ENCODE measurements around the gene P4HB. TPM values are rescaled to one million over a fixed set of nuclear protein-coding genes. Genes with fewer than 3 reads are reported as not detected.

Gene P4HB
- total and polyA plus RNA-seq, 5 donors from 2014 or later = 186 to 231 (median 213) TPM

- Histone ChIP-seq H3K36me3 (ENCODE audit: control insufficient read depth, insufficient read depth, low read length) (peaks cover 3% of the 10 kb centered on the region), H3K4me1 (ENCODE audit: control insufficient read depth, insufficient read depth, low read length, poor library complexity, severe bottlenecking) (no peaks in the 10 kb centered on the region), H3K9me3 (ENCODE audit: control insufficient read depth in 2 of 2, low read length in 2 of 2) (no peaks in the 10 kb centered on the region), H3K27ac (ENCODE audit: insufficient read depth, low read length, poor library complexity, severe bottlenecking) (no peak overlapping the region), H3K27me3 (ENCODE audit: control insufficient read depth, insufficient read depth, low read length) (no peaks in the 10 kb centered on the region), H3K4me3 (ENCODE audit: low read depth, low read length) (no peak overlapping the region)
- Mint-ChIP-seq H3K9me3 (peaks cover 0 to 2% (median 0%) of the 10 kb centered on the region in 7 donors), H3K27ac (no peak overlapping the region), H3K4me1 (peaks cover 0 to 13% (median 4%) of the 10 kb centered on the region in 4 donors), H3K4me3 (no peak overlapping the region), H3K27me3 (no peaks in the 10 kb centered on the region), H3K36me3 (peaks cover 8% of the 10 kb centered on the region)
- no peak for DNase-seq
- no peak for ATAC-seq (ENCODE audit: low read depth in 2 of 2)
These were observed 36.4 kb downstream of the P4HB start for GRCh38 chr17:81823820-81824550.

DNA sequence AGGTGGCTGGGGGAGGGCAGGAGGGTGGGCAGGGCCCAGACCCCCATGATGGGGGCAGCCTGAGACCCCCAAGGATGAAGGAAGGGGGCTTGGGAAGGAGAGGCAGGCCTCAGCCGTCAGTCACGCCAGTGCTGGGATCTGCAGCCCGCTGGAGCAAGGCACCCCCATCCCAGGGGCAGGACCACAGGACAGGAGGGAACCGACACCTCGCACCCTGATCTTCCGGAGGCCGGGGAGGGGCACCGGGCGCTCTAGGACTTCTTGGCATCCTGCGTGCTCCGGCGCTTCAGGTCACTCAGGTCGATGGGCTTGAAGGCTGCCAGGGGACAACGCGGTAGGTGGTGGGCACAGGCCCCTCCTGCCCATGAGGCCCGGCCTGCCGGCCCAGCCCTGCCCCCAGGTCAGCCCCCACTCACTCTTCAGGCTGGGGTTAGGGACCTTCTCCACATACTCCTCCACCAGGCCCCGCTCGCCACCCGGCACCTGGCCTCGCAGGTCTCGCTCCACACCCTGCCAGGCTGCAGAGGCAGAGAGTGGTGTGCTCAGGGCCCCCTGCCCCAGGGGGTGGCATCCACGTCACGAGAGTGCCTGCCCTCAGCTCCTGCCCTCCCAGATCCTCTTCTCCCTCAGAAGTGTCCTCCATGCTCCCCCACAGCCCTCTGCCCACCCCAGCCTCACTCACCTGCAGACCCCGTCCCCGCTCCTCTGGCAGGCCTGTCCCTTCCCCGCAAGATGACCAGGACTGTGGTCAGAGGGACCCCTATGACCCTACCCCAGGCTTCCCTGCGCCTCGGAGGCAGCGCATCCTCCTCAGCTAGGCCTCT lies 37.1 kb downstream of the P4HB start:
- H3K36me3 ChIP-seq (ENCODE audit: control insufficient read depth, insufficient read depth, low read length) = peaks cover 3% of the 10 kb centered on the region
- Mint-ChIP-seq H3K27me3 (no peaks in the 10 kb centered on the region), H3K9me3 (peaks cover 0 to 2% (median 0%) of the 10 kb centered on the region in 7 donors)

GRCh38 chr17:81822312-81822637 lies 38.1 kb downstream of the P4HB start:
- H3K4me3 Mint-ChIP-seq = no peak overlapping the region

More for the DNA sequence above, 37.1 kb downstream of the P4HB start:
- Mint-ChIP-seq H3K27ac (no peak overlapping the region), H3K4me3 (no peak overlapping the region), H3K4me1 (peaks cover 0 to 9% (median 1%) of the 10 kb centered on the region in 4 donors), H3K36me3 (peaks cover 8% of the 10 kb centered on the region)
- Histone ChIP-seq H3K9me3 (ENCODE audit: control insufficient read depth in 2 of 2, low read length in 2 of 2) (no peaks in the 10 kb centered on the region), H3K27ac (ENCODE audit: insufficient read depth, low read length, poor library complexity, severe bottlenecking) (no peak overlapping the region), H3K27me3 (ENCODE audit: control insufficient read depth, insufficient read depth, low read length) (no peaks in the 10 kb centered on the region), H3K4me1 (ENCODE audit: control insufficient read depth, insufficient read depth, low read length, poor library complexity, severe bottlenecking) (no peaks in the 10 kb centered on the region), H3K4me3 (ENCODE audit: low read depth, low read length) (no peak overlapping the region)
- DNase-seq = no peak
- no peak for ATAC-seq (ENCODE audit: low read depth in 2 of 2)

GRCh38 chr17:81821603-81822311 lies 38.6 kb downstream of the P4HB start:
- Histone ChIP-seq H3K4me1 (ENCODE audit: control insufficient read depth, insufficient read depth, low read length, poor library complexity, severe bottlenecking) (no peaks in the 10 kb centered on the region), H3K36me3 (ENCODE audit: control insufficient read depth, insufficient read depth, low read length) (peaks cover 3% of the 10 kb centered on the region), H3K9me3 (ENCODE audit: control insufficient read depth in 2 of 2, low read length in 2 of 2) (no peaks in the 10 kb centered on the region), H3K4me3 (ENCODE audit: low read depth, low read length) (no peak overlapping the region), H3K27ac (ENCODE audit: insufficient read depth, low read length, poor library complexity, severe bottlenecking) (no peak overlapping the region), H3K27me3 (ENCODE audit: control insufficient read depth, insufficient read depth, low read length) (no peaks in the 10 kb centered on the region)
- peaks cover 0 to 7% (median 2%) of the 10 kb centered on the region in 4 donors for H3K4me1 Mint-ChIP-seq
- H3K9me3 Mint-ChIP-seq = peaks cover 0 to 2% (median 0%) of the 10 kb centered on the region in 7 donors
- no peak overlapping the region for H3K27ac Mint-ChIP-seq
- H3K4me3 Mint-ChIP-seq = no peak overlapping the region
- peaks cover 8% of the 10 kb centered on the region for H3K36me3 Mint-ChIP-seq
- peaks cover 9% of the 10 kb centered on the region for H3K27me3 Mint-ChIP-seq
- no peak for ATAC-seq (ENCODE audit: low read depth in 2 of 2)
- peak in 1 of 3 donors; percentile 72 for DNase-seq

More at GRCh38 chr17:81822312-81822637, 38.1 kb downstream of the P4HB start:
- Mint-ChIP-seq H3K36me3 (peaks cover 8% of the 10 kb centered on the region), H3K4me1 (peaks cover 0 to 7% (median 1%) of the 10 kb centered on the region in 4 donors), H3K27ac (no peak overlapping the region), H3K27me3 (peaks cover 7% of the 10 kb centered on the region), H3K9me3 (peaks cover 0 to 2% (median 0%) of the 10 kb centered on the region in 7 donors)
- H3K4me3 ChIP-seq (ENCODE audit: low read depth, low read length) = no peak overlapping the region
- H3K27ac ChIP-seq (ENCODE audit: insufficient read depth, low read length, poor library complexity, severe bottlenecking) = no peak overlapping the region
- no peaks in the 10 kb centered on the region for H3K4me1 ChIP-seq (ENCODE audit: control insufficient read depth, insufficient read depth, low read length, poor library complexity, severe bottlenecking)
- DNase-seq (no peak), ATAC-seq (ENCODE audit: low read depth in 2 of 2) (no peak)
- no peaks in the 10 kb centered on the region for H3K27me3 ChIP-seq (ENCODE audit: control insufficient read depth, insufficient read depth, low read length)
- H3K9me3 ChIP-seq (ENCODE audit: control insufficient read depth in 2 of 2, low read length in 2 of 2) = no peaks in the 10 kb centered on the region
- peaks cover 3% of the 10 kb centered on the region for H3K36me3 ChIP-seq (ENCODE audit: control insufficient read depth, insufficient read depth, low read length)

DNA sequence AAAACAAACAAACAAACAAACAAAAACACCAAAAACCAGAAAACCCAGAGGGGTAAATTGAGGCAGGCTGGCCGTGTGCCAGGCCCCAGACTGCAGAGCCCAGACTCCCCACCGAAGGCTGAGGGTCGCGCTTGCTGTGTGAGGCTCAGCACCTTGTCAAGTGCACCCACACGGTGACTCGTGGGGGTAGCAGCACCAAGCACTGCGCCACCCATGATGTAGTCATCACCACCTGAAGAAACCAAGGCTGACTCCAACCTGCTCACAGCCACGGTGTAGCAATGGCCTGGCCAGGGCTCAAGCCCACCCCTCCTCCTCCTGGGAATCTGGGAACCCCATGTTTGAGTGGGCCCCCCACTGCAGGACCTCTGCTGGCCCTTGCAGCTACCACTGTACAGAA lies 39.2 kb downstream of the P4HB start:
- H3K36me3 Mint-ChIP-seq = peaks cover 6% of the 10 kb centered on the region
- DNase-seq (no peak), ATAC-seq (ENCODE audit: low read depth in 2 of 2) (no peak)
- no peaks in the 10 kb centered on the region for H3K27me3 ChIP-seq (ENCODE audit: control insufficient read depth, insufficient read depth, low read length)
- H3K4me1 Mint-ChIP-seq = peaks cover 0 to 6% (median 4%) of the 10 kb centered on the region in 4 donors
- H3K4me1 ChIP-seq (ENCODE audit: control insufficient read depth, insufficient read depth, low read length, poor library complexity, severe bottlenecking) = no peaks in the 10 kb centered on the region
- no peak overlapping the region for H3K27ac Mint-ChIP-seq
- no peak overlapping the region for H3K4me3 Mint-ChIP-seq
- peaks cover 3% of the 10 kb centered on the region for H3K36me3 ChIP-seq (ENCODE audit: control insufficient read depth, insufficient read depth, low read length)
- H3K27ac ChIP-seq (ENCODE audit: insufficient read depth, low read length, poor library complexity, severe bottlenecking) = no peak overlapping the region
- peaks cover 15% of the 10 kb centered on the region for H3K27me3 Mint-ChIP-seq
- H3K4me3 ChIP-seq (ENCODE audit: low read depth, low read length) = no peak overlapping the region
- H3K9me3 Mint-ChIP-seq = peaks cover 0 to 2% (median 0%) of the 10 kb centered on the region in 7 donors
- no peaks in the 10 kb centered on the region for H3K9me3 ChIP-seq (ENCODE audit: control insufficient read depth in 2 of 2, low read length in 2 of 2)

- Mint-ChIP-seq H3K9me3 (no peaks in the 10 kb centered on the region), H3K4me1 (peaks cover 0 to 6% (median 4%) of the 10 kb centered on the region in 4 donors), H3K27me3 (peaks cover 18% of the 10 kb centered on the region), H3K27ac (no peak overlapping the region), H3K36me3 (peaks cover 3% of the 10 kb centered on the region), H3K4me3 (no peak overlapping the region)
- no peak overlapping the region for H3K4me3 ChIP-seq (ENCODE audit: low read depth, low read length)
- no peaks in the 10 kb centered on the region for H3K27me3 ChIP-seq (ENCODE audit: control insufficient read depth, insufficient read depth, low read length)
- DNase-seq (no peak), ATAC-seq (ENCODE audit: low read depth in 2 of 2) (no peak)
- no peaks in the 10 kb centered on the region for H3K9me3 ChIP-seq (ENCODE audit: control insufficient read depth in 2 of 2, low read length in 2 of 2)
- no peaks in the 10 kb centered on the region for H3K4me1 ChIP-seq (ENCODE audit: control insufficient read depth, insufficient read depth, low read length, poor library complexity, severe bottlenecking)
- H3K36me3 ChIP-seq (ENCODE audit: control insufficient read depth, insufficient read depth, low read length) = peaks cover 3% of the 10 kb centered on the region
- H3K27ac ChIP-seq (ENCODE audit: insufficient read depth, low read length, poor library complexity, severe bottlenecking) = no peak overlapping the region
These were observed 40.6 kb downstream of the P4HB start for GRCh38 chr17:81819708-81820107.

- Mint-ChIP-seq H3K36me3 (no peaks in the 10 kb centered on the region), H3K27ac (peak overlapping the region in 1 of 3 donors; percentile 18), H3K27me3 (peaks cover 18% of the 10 kb centered on the region), H3K4me1 (peaks cover 0 to 6% (median 4%) of the 10 kb centered on the region in 4 donors), H3K9me3 (no peaks in the 10 kb centered on the region), H3K4me3 (no peak overlapping the region)
- Histone ChIP-seq H3K4me1 (ENCODE audit: control insufficient read depth, insufficient read depth, low read length, poor library complexity, severe bottlenecking) (no peaks in the 10 kb centered on the region), H3K27me3 (ENCODE audit: control insufficient read depth, insufficient read depth, low read length) (no peaks in the 10 kb centered on the region), H3K9me3 (ENCODE audit: control insufficient read depth in 2 of 2, low read length in 2 of 2) (no peaks in the 10 kb centered on the region), H3K27ac (ENCODE audit: insufficient read depth, low read length, poor library complexity, severe bottlenecking) (no peak overlapping the region), H3K36me3 (ENCODE audit: control insufficient read depth, insufficient read depth, low read length) (peaks cover under 1% of the 10 kb centered on the region), H3K4me3 (ENCODE audit: low read depth, low read length) (no peak overlapping the region)
- ATAC-seq (ENCODE audit: low read depth in 2 of 2) = no peak
- DNase-seq = no peak
These were observed 42.6 kb downstream of the P4HB start for GRCh38 chr17:81817758-81818147.
